Testis (tissue), 3 donors: ENCODE results near the gene PEX16. TPM values are rescaled to one million over a fixed set of nuclear protein-coding genes. Genes with fewer than 3 reads are reported as not detected.
A peak's percentile ranks its signal among the peaks of the same experiment; 100 is the strongest.

ENCODE experiments used
- DNase-seq: peaks from one replicate; pipeline ENCODE4 v3.0.0-alpha.2; 2019
- H3K27ac ChIP-seq, 2 donors: fragments of 200-600 bp; sonication (generic); one replicate each; pipeline ENCODE4 v1.5.1; 2019
- H3K27me3 ChIP-seq: fragments of 200-600 bp; sonication (generic); one replicate; pipeline ENCODE4 v1.5.1; 2019
- H3K36me3 ChIP-seq: fragments of 200-600 bp; sonication (generic); one replicate; pipeline ENCODE4 v1.5.1; 2017; ENCODE audit warnings: low read depth; ENCODE audit errors: missing control alignments
- H3K4me1 ChIP-seq: fragments of 200-600 bp; sonication (generic); one replicate; pipeline ENCODE4 v1.5.1; 2019
- H3K4me3 ChIP-seq, 2 donors: fragments of 200-600 bp; sonication (generic); one replicate each; pipeline ENCODE4 v1.5.1; 2017 to 2019
- H3K9me3 ChIP-seq: fragments of 200-600 bp; sonication (generic); one replicate; pipeline ENCODE4 v1.5.1; 2017
- POLR2A ChIP-seq: fragments of 450-650 bp; IDR thresholded peaks from one replicate; pipeline ENCODE4 v1.6.1; 2017; ENCODE audit warnings: antibody characterized with exemption, mild to moderate bottlenecking, moderate library complexity
- WGBS, 2 donors: methylation state at CpG; one replicate each; pipeline ENCODE4 v1.1.5; 2018; 5-methylcytosine and 5-hydroxymethylcytosine counted together
- intact Hi-C: fragments of 100-400 bp; cut with DNase I; formaldehyde crosslinking; loops from one replicate; pipeline ENCODE4 v1.15.1; 2023; ENCODE audit warnings: low total_unique reads
- polyA plus RNA-seq: library from polyadenylated mRNA; stranded (reverse); fragments of 350-450 nt; fragmentation: Illumina TruSeq; extraction: RNeasy Lipid Tissue Mini Kit (QIAGEN cat#74804); gene quantifications from one replicate; pipeline ENCODE4 v1.2.3, GENCODE V29; 2014; ENCODE audit warnings: low read depth, low replicate concordance; ENCODE audit not compliant: insufficient read depth
- total RNA-seq, 2 donors: library from RNA; depleted of rRNA; stranded (reverse); fragments of >200 nt; gene quantifications; one replicate each; pipeline ENCODE4 v1.2.3, GENCODE V29; 2016
- TF ChIP-seq, protein P1 (sequence below), 3 experiments: fragments of 450-650 bp in 2 of 3; fragments of 200-600 bp in 1 of 3; sonication (generic) in 1 of 3; IDR thresholded peaks; one replicate each; pipeline ENCODE4 v1.5.1; 2016 to 2019; ENCODE audit warnings: antibody characterized with exemption in 3 of 3, mild to moderate bottlenecking in 2 of 3, moderate library complexity in 1 of 3

PEX16 gene
- total and polyA plus RNA-seq, 3 donors from 2014 or later = 40.2 to 42.0 (median 41.4) TPM

- H3K36me3 ChIP-seq = no peaks in the 10 kb centered on the region
- TF ChIP-seq POLR2A = no peak
- TF ChIP-seq, protein P1, sequence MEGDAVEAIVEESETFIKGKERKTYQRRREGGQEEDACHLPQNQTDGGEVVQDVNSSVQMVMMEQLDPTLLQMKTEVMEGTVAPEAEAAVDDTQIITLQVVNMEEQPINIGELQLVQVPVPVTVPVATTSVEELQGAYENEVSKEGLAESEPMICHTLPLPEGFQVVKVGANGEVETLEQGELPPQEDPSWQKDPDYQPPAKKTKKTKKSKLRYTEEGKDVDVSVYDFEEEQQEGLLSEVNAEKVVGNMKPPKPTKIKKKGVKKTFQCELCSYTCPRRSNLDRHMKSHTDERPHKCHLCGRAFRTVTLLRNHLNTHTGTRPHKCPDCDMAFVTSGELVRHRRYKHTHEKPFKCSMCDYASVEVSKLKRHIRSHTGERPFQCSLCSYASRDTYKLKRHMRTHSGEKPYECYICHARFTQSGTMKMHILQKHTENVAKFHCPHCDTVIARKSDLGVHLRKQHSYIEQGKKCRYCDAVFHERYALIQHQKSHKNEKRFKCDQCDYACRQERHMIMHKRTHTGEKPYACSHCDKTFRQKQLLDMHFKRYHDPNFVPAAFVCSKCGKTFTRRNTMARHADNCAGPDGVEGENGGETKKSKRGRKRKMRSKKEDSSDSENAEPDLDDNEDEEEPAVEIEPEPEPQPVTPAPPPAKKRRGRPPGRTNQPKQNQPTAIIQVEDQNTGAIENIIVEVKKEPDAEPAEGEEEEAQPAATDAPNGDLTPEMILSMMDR (IDR thresholded peaks at IDR 0.05) = no peak
- no peaks in the 10 kb centered on the region for H3K27me3 ChIP-seq
- no peak overlapping the region for H3K4me3 ChIP-seq
- no peaks in the 10 kb centered on the region for H3K9me3 ChIP-seq
- no peak for DNase-seq
- intact Hi-C loops = no loop called here
- H3K27ac ChIP-seq = no peak overlapping the region
- H3K4me1 ChIP-seq = peaks cover 14% of the 10 kb centered on the region
- 66 to 81% methylated on average over 16 to 22 of the region's 22 CpGs for WGBS, 2 donors
Measured at GRCh38 chr11:45924036-45924915, 6.6 kb upstream of the PEX16 start.

GRCh38 chr11:45922425-45923082 lies 4.9 kb upstream of the PEX16 start, which contains the start of gene LARGE2:
Gene LARGE2, plus strand, starts transcription at chr11:45922656. Its CDS starts 227 bp downstream, at chr11:45922883.
- TF ChIP-seq, protein P1 (IDR thresholded peaks at IDR 0.05) = no peak
- no peak for TF ChIP-seq POLR2A
- H3K27ac ChIP-seq = peak within 1 kb of the TSS; percentile 3 to 59
- H3K4me1 ChIP-seq = peaks cover 14% of the 10 kb centered on the region
- H3K9me3 ChIP-seq = no peaks in the 10 kb centered on the region
- H3K4me3 ChIP-seq = peak within 1 kb of the TSS; percentile 41 to 54
- H3K27me3 ChIP-seq = no peaks in the 10 kb centered on the region
- 0 to 2% methylated on average over 8 to 49 of the region's 73 CpGs for WGBS, 2 donors
- no peak for DNase-seq
- intact Hi-C loops = no loop called here
- H3K36me3 ChIP-seq = no peaks in the 10 kb centered on the region

GRCh38 chr11:45921561-45922424 lies 4.1 kb upstream of the PEX16 start:
- peak; percentile 47 for DNase-seq
- no peaks in the 10 kb centered on the region for H3K36me3 ChIP-seq
- no peaks in the 10 kb centered on the region for H3K9me3 ChIP-seq
- peak overlapping the region; percentile 3 to 59 for H3K27ac ChIP-seq
- WGBS, 2 donors = 8 to 32% methylated on average over 16 to 49 of the region's 54 CpGs
- intact Hi-C loops = no loop called here
- H3K27me3 ChIP-seq = no peaks in the 10 kb centered on the region
- peaks cover 19% of the 10 kb centered on the region for H3K4me1 ChIP-seq
- TF ChIP-seq, protein P1 (IDR thresholded peaks at IDR 0.05) = no peak
- no peak for TF ChIP-seq POLR2A
- H3K4me3 ChIP-seq = peak overlapping the region; percentile 41 to 54

- TF ChIP-seq, protein P1 (IDR thresholded peaks at IDR 0.05) = no peak
- no peak for TF ChIP-seq POLR2A
- H3K9me3 ChIP-seq = no peaks in the 10 kb centered on the region
- intact Hi-C loops = no loop called here
- 75 to 94% methylated on average over 5 to 6 of the region's 6 CpGs for WGBS, 2 donors
- H3K27ac ChIP-seq = peak overlapping the region in 1 of 2 donors; percentile 59
- no peaks in the 10 kb centered on the region for H3K27me3 ChIP-seq
- peaks cover 22% of the 10 kb centered on the region for H3K4me1 ChIP-seq
- no peak overlapping the region for H3K4me3 ChIP-seq
- no peak for DNase-seq
- H3K36me3 ChIP-seq = no peaks in the 10 kb centered on the region
Measured at GRCh38 chr11:45920531-45921477, 3.1 kb upstream of the PEX16 start.
